Endothelial cell of umbilical vein (primary cell): ENCODE measurements around the gene FOXP4. TPM values are rescaled to one million over a fixed set of nuclear protein-coding genes. Genes with fewer than 3 reads are reported as not detected.

ENCODE experiments used
- BruUV-seq: library from RNA; stranded (reverse); fragments of 400-500 nt; replicated peaks from 2 replicates; lab custom pipeline; 2021; lab: Mats Ljungman, UMichigan
- CTCF ChIA-PET: fragments of 300-600, 350-600 bp; sonication (Branson Sonifier 250); formaldehyde crosslinking; loops from one replicate; lab custom pipeline; 2021; ENCODE audit warnings: antibody characterized with exemption, inconsistent platforms; lab: Charles Lee
- POLR2A ChIA-PET: fragments of 300-600, 350-600 bp; sonication (Branson Sonifier 250); formaldehyde crosslinking; loops from one replicate; lab custom pipeline; 2021; ENCODE audit warnings: antibody characterized with exemption, inconsistent platforms; lab: Charles Lee
- DNase-seq: peaks from one replicate; pipeline ENCODE4 v3.0.0-alpha.2; 2011; ENCODE audit warnings: low read depth, low spot score
- FAIRE-seq: peaks from 2 replicates; lab custom pipeline; 2011; peaks lifted over from hg19 to GRCh38; lab: Jason Lieb, UNC
- H2AFZ ChIP-seq: 2 replicates; pipeline ENCODE4 v1.6.0; 2012; ENCODE audit warnings: low read depth, low read length, control low read depth, inconsistent platforms
- H3K27ac ChIP-seq: 2 replicates; pipeline ENCODE4 v1.5.1; 2011; ENCODE audit warnings: low read depth, mild to moderate bottlenecking, control low read depth, low read length, moderate library complexity; ENCODE audit not compliant: insufficient read depth
- H3K27me3 ChIP-seq, 2 experiments: 2 replicates each; pipeline versions ENCODE4 v1.6.0 to v1.6.1; 2011; ENCODE audit warnings: low read length in 2 of 2, mixed read lengths in 1 of 2; ENCODE audit not compliant: control insufficient read depth in 2 of 2, insufficient read depth in 2 of 2
- H3K36me3 ChIP-seq, 2 experiments: 2 replicates in 1 of 2; 3 replicates in 1 of 2; pipeline ENCODE4 v1.5.1; 2011; ENCODE audit warnings: low read length in 2 of 2, mild to moderate bottlenecking in 1 of 2, moderate library complexity in 1 of 2; ENCODE audit not compliant: control insufficient read depth in 2 of 2, insufficient read depth in 2 of 2; ENCODE audit errors: extremely low read depth in 1 of 2
- H3K4me1 ChIP-seq: 3 replicates; pipeline ENCODE4 v1.5.1; 2011; ENCODE audit warnings: mild to moderate bottlenecking, low read length; ENCODE audit not compliant: control insufficient read depth, insufficient read depth; ENCODE audit errors: extremely low read depth
- H3K4me2 ChIP-seq: 2 replicates; pipeline ENCODE4 v1.6.1; 2011; ENCODE audit warnings: low read length, control low read depth, mixed read lengths; ENCODE audit not compliant: insufficient read depth
- H3K4me3 ChIP-seq, 3 experiments: fragments of 200-600 bp in 1 of 3; sonication (generic), shearing (Covaris generic) in 1 of 3; replicated peaks in 1 of 3; 2 replicates each; pipeline ENCODE4 v1.5.1; 2011 to 2016; ENCODE audit warnings: control low read depth in 3 of 3, low read length in 3 of 3, mild to moderate bottlenecking in 2 of 3, inconsistent platforms in 1 of 3, low read depth in 1 of 3, moderate library complexity in 1 of 3; ENCODE audit not compliant: insufficient read depth in 1 of 3
- H3K79me2 ChIP-seq: 2 replicates; pipeline ENCODE4 v1.6.0; 2012; ENCODE audit warnings: low read length, inconsistent platforms; ENCODE audit not compliant: control insufficient read depth, insufficient read depth
- H3K9ac ChIP-seq: replicated peaks from 2 replicates; pipeline ENCODE3; 2011; ENCODE audit warnings: low read length, control low read depth; ENCODE audit not compliant: insufficient read depth; ENCODE audit errors: extremely low read depth
- H3K9me1 ChIP-seq: replicated peaks from 3 replicates; pipeline ENCODE4 v1.6.0; 2011; ENCODE audit warnings: mild to moderate bottlenecking, low read length; ENCODE audit not compliant: control insufficient read depth, insufficient read depth; ENCODE audit errors: extremely low read depth
- H3K9me3 ChIP-seq: replicated peaks from 2 replicates; pipeline ENCODE4 v1.5.1; 2012; ENCODE audit warnings: low read length, inconsistent platforms; ENCODE audit not compliant: control insufficient read depth, insufficient read depth
- H4K20me1 ChIP-seq: replicated peaks from 2 replicates; pipeline ENCODE3; 2011; ENCODE audit warnings: mild to moderate bottlenecking, low read length; ENCODE audit not compliant: control insufficient read depth, insufficient read depth; ENCODE audit errors: extremely low read depth
- EZH2 ChIP-seq: IDR thresholded peaks from 2 replicates; pipeline ENCODE4 v1.6.1; 2012; ENCODE audit warnings: borderline replicate concordance, low read depth, mild to moderate bottlenecking, moderate library complexity, low read length, inconsistent platforms; ENCODE audit not compliant: severe bottlenecking
- FOS ChIP-seq: IDR thresholded peaks from 2 replicates; pipeline ENCODE4 v1.6.1; 2011; ENCODE audit warnings: mild to moderate bottlenecking, low read length, moderate library complexity, borderline replicate concordance; ENCODE audit not compliant: insufficient read depth
- JUN ChIP-seq: IDR thresholded peaks from 2 replicates; pipeline ENCODE4 v1.6.1; 2011; ENCODE audit warnings: borderline replicate concordance, low read depth; ENCODE audit not compliant: insufficient read length, insufficient read depth
- MYC ChIP-seq: IDR thresholded peaks from one replicate; pipeline ENCODE4 v1.6.1; 2011; ENCODE audit warnings: mild to moderate bottlenecking, low read depth, low read length
- POLR2A ChIP-seq: IDR thresholded peaks from 2 replicates; pipeline ENCODE4 v1.6.1; 2012; ENCODE audit warnings: low read depth, mild to moderate bottlenecking, control low read depth, low read length
- POLR2AphosphoS5 ChIP-seq: IDR thresholded peaks from 2 replicates; pipeline ENCODE4 v1.6.1; 2012; ENCODE audit warnings: low read depth, mild to moderate bottlenecking, control low read depth, low read length, moderate library complexity; ENCODE audit not compliant: insufficient read depth
- dilution Hi-C: fragments of 300-500 bp; cut with MboI; formaldehyde crosslinking; loops from one replicate; pipeline ENCODE4 v1.15.0; 2019; ENCODE audit warnings: low sequenced_read_pairs; ENCODE audit not compliant: extremely low pct_ligation_motif_present
- intact Hi-C: fragments of 100-400 bp; cut with micrococcal nuclease; formaldehyde crosslinking; loops from one replicate; pipeline ENCODE4 v1.10.0; 2022
- polyA plus RNA-seq, 4 experiments: library from polyadenylated mRNA; depleted of rRNA in 3 of 4; stranded (reverse) in 3 of 4; unstranded in 1 of 4; fragments of >200 nt; gene quantifications; 2 replicates each; pipeline versions ENCODE4 v1.2.1 to v1.2.3, GENCODE V29; 2011 to 2012; ENCODE audit warnings: missing spikeins in 1 of 4
- total RNA-seq: library from RNA; stranded (reverse); gene quantifications from 2 replicates; pipeline ENCODE4 v1.2.3, GENCODE V29; 2021
- TF ChIP-seq, protein P1 (sequence below): IDR thresholded peaks from 2 replicates; pipeline ENCODE4 v1.6.1; 2011; ENCODE audit not compliant: insufficient read depth, insufficient read length

The FOXP4 gene
- total and polyA plus RNA-seq, 2 donors (not counting 3 experiments of a cell fraction or from before 2014, with no cell fraction given) = 5.6 to 23.9 TPM

DNA sequence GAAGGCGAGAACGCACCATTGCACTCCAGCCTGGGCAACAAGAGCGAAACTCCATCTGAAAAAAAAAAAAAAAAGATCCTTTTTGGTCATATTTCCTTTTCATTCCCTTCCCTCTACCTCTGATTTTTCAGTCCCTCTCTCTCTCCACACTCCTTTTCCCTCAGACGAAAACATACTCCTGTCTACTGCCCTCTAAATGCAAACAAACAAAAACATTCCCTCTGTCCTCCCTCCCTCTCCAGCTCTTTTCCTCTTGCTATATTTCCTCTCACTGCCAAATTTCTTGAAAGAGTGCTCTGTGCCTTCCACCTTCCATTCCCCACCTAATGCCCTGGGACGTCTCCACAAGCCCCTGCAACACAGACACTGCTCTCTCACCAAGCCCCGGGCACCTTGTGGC lies 77.1 kb downstream of the FOXP4 start:
- Histone ChIP-seq H3K9ac (no peak overlapping the region), H3K4me3 (no peak overlapping the region), H3K9me1 (no peaks in the 10 kb centered on the region), H3K27ac (no peak overlapping the region), H2AFZ (no peak overlapping the region), H3K36me3 (no peaks in the 10 kb centered on the region), H4K20me1 (no peaks in the 10 kb centered on the region), H3K4me2 (no peak overlapping the region), H3K4me1 (peaks cover 25% of the 10 kb centered on the region), H3K27me3 (peaks cover 2 to 6% of the 10 kb centered on the region in 2 experiments), H3K9me3 (no peaks in the 10 kb centered on the region), H3K79me2 (no peaks in the 10 kb centered on the region)
- CTCF ChIA-PET = no interaction called here
- intact Hi-C loops = no loop called here
- TF ChIP-seq JUN (no peak), MYC (no peak), POLR2AphosphoS5 (no peak)
- POLR2A ChIA-PET = interaction anchor here (0.7 kb wide), 1 partner anchor 25 kb away, joined by 5 read pairs; no protein-coding TSS in a partner anchor
- DNase-seq (no peak), FAIRE-seq (no peak)
- no TSS peak for BruUV-seq
- dilution Hi-C loops = no loop called here

DNA sequence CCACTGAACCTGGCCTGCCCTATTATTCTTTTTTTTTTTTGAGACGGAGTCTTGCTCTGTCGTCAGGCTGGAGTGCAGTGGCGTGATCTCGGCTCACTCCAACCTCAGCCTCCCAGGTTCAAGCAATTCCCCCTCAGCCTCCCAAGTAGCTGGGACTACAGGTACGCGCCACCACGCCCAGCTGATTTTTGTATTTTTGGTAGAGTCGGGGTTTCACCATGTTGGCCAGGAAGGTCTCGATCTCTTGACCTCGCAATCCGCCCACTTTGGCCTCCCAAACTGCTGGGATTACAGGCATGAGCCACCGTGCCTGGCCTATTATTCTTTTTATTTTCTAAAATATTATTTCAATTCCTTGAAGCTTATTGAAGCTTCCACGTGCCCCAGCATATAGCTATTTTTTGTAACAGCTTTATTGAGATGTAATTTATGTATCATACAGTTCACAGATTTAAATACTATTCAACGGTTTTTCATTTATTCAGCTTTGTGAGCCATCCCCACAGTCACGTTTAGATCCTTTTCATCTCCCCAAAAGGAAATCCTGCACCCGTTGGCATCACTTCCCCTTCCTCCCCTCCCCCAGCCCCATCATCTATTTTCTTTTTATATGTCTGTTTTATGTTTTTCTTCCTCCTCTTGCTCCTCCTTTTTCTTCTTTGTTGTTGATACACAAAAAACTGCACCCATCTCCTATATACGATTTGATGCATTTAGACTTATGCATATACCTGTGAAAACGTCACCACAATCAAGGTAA lies 78.6 kb downstream of the FOXP4 start:
- H4K20me1 ChIP-seq = no peaks in the 10 kb centered on the region
- H3K4me1 ChIP-seq = peaks cover 25% of the 10 kb centered on the region
- no peak overlapping the region for H3K4me3 ChIP-seq
- no peak overlapping the region for H3K27ac ChIP-seq
- no peak for TF ChIP-seq JUN
- no peak for TF ChIP-seq POLR2AphosphoS5
- TF ChIP-seq, protein P1, sequence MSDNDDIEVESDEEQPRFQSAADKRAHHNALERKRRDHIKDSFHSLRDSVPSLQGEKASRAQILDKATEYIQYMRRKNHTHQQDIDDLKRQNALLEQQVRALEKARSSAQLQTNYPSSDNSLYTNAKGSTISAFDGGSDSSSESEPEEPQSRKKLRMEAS = no peak
- no peak for TF ChIP-seq FOS
- TF ChIP-seq POLR2A = no peak
- TF ChIP-seq EZH2 = no peak
- no peak for TF ChIP-seq MYC
- no peaks in the 10 kb centered on the region for H3K79me2 ChIP-seq
- dilution Hi-C loops = no loop called here
- no TSS peak for BruUV-seq
- POLR2A ChIA-PET = no interaction called here
- peak overlapping the region; percentile 20 for H3K4me2 ChIP-seq
- intact Hi-C loops = no loop called here
- CTCF ChIA-PET = interaction anchor here (2.9 kb wide), 1 partner anchor 22 kb away, joined by 20 read pairs; no protein-coding TSS in a partner anchor
- no peak overlapping the region for H2AFZ ChIP-seq
- DNase-seq (no peak), FAIRE-seq (no peak)
- H3K9me1 ChIP-seq = no peaks in the 10 kb centered on the region
- no peaks in the 10 kb centered on the region for H3K36me3 ChIP-seq
- H3K9ac ChIP-seq = no peak overlapping the region
- H3K27me3 ChIP-seq = peaks cover 0 to 3% of the 10 kb centered on the region in 2 experiments
- no peaks in the 10 kb centered on the region for H3K9me3 ChIP-seq
